ENCODE data around the gene SPEF2. TPM values are rescaled to one million over a fixed set of nuclear protein-coding genes. Genes with fewer than 3 reads are reported as not detected.

SPEF2 gene
- total and polyA plus RNA-seq, 2 experiments from 2014 or later = 0.17 to 0.21 TPM

DNA sequence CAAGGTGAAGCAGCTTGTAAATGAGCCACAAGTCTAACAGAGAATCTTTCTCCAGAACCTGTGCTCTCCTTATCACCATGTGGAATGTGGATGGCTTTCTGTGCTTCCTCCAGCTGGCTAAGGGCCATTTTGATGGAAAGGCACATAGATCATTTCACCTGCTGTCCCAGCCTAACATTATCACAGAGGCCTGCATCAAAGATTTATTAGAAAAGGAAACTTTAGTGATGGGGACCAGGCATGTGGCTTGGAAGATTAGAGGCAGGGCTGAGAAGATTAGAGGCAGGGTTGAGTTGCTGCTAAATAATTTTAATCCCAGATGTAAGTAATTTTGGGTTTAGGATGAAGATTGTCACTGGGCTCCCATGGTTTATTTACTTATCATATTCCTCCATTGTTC lies 6.3 kb downstream of the SPEF2 start:
- no peak overlapping the region for H3K27ac ChIP-seq (ENCODE audit: low read depth)
- no peak overlapping the region for H3K4me3 ChIP-seq
- no peaks in the 10 kb centered on the region for H3K79me2 ChIP-seq (replicated peaks; ENCODE audit: insufficient read depth)
- Mint-ChIP-seq H3K4me3 (no peak overlapping the region), H3K27me3 (ENCODE audit: insufficient read depth, low read depth, poor library complexity) (peaks cover 7% of the 10 kb centered on the region), H3K36me3 (ENCODE audit: low read depth) (no peaks in the 10 kb centered on the region), H3K4me1 (no peaks in the 10 kb centered on the region), H3K27ac (no peak overlapping the region), H3K9me3 (no peaks in the 10 kb centered on the region)
- no peak for TF ChIP-seq EZH2 (IDR thresholded peaks at IDR 0.05; ENCODE audit: low read depth, unreplicated experiment)
- no peak for TF ChIP-seq EZH2phosphoT487 (IDR thresholded peaks at IDR 0.05; ENCODE audit: unreplicated experiment)
- TF ChIP-seq POLR2AphosphoS5 (IDR thresholded peaks at IDR 0.05; ENCODE audit: low read depth) = no peak
- no peak for TF ChIP-seq NANOG (IDR thresholded peaks at IDR 0.05; ENCODE audit: borderline replicate concordance)
- no peak for TF ChIP-seq ZNF331 (CRISPR knock-in tag; IDR thresholded peaks at IDR 0.05; ENCODE audit: low read depth)
- TF ChIP-seq, protein P1, sequence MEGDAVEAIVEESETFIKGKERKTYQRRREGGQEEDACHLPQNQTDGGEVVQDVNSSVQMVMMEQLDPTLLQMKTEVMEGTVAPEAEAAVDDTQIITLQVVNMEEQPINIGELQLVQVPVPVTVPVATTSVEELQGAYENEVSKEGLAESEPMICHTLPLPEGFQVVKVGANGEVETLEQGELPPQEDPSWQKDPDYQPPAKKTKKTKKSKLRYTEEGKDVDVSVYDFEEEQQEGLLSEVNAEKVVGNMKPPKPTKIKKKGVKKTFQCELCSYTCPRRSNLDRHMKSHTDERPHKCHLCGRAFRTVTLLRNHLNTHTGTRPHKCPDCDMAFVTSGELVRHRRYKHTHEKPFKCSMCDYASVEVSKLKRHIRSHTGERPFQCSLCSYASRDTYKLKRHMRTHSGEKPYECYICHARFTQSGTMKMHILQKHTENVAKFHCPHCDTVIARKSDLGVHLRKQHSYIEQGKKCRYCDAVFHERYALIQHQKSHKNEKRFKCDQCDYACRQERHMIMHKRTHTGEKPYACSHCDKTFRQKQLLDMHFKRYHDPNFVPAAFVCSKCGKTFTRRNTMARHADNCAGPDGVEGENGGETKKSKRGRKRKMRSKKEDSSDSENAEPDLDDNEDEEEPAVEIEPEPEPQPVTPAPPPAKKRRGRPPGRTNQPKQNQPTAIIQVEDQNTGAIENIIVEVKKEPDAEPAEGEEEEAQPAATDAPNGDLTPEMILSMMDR (conservative IDR thresholded peaks at IDR 0.05; ENCODE audit: low read depth in 2 of 2) = no peak
- no peak for TF ChIP-seq ZNF114 (CRISPR knock-in tag; IDR thresholded peaks at IDR 0.05)
- no peak for TF ChIP-seq JUNB (IDR thresholded peaks at IDR 0.05; ENCODE audit: unreplicated experiment)
- TF ChIP-seq CREB1 (CRISPR knock-in tag; IDR thresholded peaks at IDR 0.05; ENCODE audit: low read depth) = no peak
- TF ChIP-seq, protein P2, sequence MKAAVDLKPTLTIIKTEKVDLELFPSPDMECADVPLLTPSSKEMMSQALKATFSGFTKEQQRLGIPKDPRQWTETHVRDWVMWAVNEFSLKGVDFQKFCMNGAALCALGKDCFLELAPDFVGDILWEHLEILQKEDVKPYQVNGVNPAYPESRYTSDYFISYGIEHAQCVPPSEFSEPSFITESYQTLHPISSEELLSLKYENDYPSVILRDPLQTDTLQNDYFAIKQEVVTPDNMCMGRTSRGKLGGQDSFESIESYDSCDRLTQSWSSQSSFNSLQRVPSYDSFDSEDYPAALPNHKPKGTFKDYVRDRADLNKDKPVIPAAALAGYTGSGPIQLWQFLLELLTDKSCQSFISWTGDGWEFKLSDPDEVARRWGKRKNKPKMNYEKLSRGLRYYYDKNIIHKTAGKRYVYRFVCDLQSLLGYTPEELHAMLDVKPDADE (IDR thresholded peaks at IDR 0.05) = no peak
- TF ChIP-seq, protein P3, sequence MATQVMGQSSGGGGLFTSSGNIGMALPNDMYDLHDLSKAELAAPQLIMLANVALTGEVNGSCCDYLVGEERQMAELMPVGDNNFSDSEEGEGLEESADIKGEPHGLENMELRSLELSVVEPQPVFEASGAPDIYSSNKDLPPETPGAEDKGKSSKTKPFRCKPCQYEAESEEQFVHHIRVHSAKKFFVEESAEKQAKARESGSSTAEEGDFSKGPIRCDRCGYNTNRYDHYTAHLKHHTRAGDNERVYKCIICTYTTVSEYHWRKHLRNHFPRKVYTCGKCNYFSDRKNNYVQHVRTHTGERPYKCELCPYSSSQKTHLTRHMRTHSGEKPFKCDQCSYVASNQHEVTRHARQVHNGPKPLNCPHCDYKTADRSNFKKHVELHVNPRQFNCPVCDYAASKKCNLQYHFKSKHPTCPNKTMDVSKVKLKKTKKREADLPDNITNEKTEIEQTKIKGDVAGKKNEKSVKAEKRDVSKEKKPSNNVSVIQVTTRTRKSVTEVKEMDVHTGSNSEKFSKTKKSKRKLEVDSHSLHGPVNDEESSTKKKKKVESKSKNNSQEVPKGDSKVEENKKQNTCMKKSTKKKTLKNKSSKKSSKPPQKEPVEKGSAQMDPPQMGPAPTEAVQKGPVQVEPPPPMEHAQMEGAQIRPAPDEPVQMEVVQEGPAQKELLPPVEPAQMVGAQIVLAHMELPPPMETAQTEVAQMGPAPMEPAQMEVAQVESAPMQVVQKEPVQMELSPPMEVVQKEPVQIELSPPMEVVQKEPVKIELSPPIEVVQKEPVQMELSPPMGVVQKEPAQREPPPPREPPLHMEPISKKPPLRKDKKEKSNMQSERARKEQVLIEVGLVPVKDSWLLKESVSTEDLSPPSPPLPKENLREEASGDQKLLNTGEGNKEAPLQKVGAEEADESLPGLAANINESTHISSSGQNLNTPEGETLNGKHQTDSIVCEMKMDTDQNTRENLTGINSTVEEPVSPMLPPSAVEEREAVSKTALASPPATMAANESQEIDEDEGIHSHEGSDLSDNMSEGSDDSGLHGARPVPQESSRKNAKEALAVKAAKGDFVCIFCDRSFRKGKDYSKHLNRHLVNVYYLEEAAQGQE (IDR thresholded peaks at IDR 0.05; ENCODE audit: unreplicated experiment) = no peak
- no peak for TF ChIP-seq STAT1 (IDR thresholded peaks at IDR 0.05; ENCODE audit: unreplicated experiment)
- TF ChIP-seq, protein P4, sequence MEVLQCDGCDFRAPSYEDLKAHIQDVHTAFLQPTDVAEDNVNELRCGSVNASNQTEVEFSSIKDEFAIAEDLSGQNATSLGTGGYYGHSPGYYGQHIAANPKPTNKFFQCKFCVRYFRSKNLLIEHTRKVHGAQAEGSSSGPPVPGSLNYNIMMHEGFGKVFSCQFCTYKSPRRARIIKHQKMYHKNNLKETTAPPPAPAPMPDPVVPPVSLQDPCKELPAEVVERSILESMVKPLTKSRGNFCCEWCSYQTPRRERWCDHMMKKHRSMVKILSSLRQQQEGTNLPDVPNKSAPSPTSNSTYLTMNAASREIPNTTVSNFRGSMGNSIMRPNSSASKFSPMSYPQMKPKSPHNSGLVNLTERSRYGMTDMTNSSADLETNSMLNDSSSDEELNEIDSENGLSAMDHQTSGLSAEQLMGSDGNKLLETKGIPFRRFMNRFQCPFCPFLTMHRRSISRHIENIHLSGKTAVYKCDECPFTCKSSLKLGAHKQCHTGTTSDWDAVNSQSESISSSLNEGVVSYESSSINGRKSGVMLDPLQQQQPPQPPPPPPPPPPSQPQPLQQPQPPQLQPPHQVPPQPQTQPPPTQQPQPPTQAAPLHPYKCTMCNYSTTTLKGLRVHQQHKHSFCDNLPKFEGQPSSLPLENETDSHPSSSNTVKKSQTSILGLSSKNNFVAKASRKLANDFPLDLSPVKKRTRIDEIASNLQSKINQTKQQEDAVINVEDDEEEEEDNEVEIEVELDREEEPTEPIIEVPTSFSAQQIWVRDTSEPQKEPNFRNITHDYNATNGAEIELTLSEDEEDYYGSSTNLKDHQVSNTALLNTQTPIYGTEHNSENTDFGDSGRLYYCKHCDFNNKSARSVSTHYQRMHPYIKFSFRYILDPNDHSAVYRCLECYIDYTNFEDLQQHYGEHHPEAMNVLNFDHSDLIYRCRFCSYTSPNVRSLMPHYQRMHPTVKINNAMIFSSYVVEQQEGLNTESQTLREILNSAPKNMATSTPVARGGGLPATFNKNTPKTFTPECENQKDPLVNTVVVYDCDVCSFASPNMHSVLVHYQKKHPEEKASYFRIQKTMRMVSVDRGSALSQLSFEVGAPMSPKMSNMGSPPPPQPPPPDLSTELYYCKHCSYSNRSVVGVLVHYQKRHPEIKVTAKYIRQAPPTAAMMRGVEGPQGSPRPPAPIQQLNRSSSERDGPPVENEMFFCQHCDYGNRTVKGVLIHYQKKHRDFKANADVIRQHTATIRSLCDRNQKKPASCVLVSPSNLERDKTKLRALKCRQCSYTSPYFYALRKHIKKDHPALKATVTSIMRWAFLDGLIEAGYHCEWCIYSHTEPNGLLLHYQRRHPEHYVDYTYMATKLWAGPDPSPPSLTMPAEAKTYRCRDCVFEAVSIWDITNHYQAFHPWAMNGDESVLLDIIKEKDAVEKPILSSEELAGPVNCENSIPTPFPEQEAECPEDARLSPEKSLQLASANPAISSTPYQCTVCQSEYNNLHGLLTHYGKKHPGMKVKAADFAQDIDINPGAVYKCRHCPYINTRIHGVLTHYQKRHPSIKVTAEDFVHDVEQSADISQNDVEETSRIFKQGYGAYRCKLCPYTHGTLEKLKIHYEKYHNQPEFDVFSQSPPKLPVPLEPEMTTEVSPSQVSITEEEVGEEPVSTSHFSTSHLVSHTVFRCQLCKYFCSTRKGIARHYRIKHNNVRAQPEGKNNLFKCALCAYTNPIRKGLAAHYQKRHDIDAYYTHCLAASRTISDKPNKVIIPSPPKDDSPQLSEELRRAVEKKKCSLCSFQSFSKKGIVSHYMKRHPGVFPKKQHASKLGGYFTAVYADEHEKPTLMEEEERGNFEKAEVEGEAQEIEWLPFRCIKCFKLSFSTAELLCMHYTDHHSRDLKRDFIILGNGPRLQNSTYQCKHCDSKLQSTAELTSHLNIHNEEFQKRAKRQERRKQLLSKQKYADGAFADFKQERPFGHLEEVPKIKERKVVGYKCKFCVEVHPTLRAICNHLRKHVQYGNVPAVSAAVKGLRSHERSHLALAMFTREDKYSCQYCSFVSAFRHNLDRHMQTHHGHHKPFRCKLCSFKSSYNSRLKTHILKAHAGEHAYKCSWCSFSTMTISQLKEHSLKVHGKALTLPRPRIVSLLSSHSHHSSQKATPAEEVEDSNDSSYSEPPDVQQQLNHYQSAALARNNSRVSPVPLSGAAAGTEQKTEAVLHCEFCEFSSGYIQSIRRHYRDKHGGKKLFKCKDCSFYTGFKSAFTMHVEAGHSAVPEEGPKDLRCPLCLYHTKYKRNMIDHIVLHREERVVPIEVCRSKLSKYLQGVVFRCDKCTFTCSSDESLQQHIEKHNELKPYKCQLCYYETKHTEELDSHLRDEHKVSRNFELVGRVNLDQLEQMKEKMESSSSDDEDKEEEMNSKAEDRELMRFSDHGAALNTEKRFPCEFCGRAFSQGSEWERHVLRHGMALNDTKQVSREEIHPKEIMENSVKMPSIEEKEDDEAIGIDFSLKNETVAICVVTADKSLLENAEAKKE (CRISPR knock-in tag; IDR thresholded peaks at IDR 0.05) = no peak
- H3K4me1 ChIP-seq (ENCODE audit: insufficient read depth) = no peaks in the 10 kb centered on the region
- H3K9me2 ChIP-seq (ENCODE audit: insufficient read depth) = no peaks in the 10 kb centered on the region
- H3K36me3 ChIP-seq (ENCODE audit: insufficient read depth) = no peaks in the 10 kb centered on the region
- H2AFZ ChIP-seq = no peak overlapping the region
- DNase-seq (ENCODE audit: low spot score) (no peak), ATAC-seq (no peak)
- peaks cover 15% of the 10 kb centered on the region for H3K27me3 ChIP-seq (ENCODE audit: insufficient read depth)
- no peaks in the 10 kb centered on the region for H3F3A ChIP-seq (replicated peaks; ENCODE audit: low read depth)
- H4K20me1 ChIP-seq (replicated peaks; ENCODE audit: insufficient read depth) = no peaks in the 10 kb centered on the region
- no peak overlapping the region for H3K4me2 ChIP-seq
